Measurements from ENCODE around the gene P3H2.

Gene P3H2

DNA sequence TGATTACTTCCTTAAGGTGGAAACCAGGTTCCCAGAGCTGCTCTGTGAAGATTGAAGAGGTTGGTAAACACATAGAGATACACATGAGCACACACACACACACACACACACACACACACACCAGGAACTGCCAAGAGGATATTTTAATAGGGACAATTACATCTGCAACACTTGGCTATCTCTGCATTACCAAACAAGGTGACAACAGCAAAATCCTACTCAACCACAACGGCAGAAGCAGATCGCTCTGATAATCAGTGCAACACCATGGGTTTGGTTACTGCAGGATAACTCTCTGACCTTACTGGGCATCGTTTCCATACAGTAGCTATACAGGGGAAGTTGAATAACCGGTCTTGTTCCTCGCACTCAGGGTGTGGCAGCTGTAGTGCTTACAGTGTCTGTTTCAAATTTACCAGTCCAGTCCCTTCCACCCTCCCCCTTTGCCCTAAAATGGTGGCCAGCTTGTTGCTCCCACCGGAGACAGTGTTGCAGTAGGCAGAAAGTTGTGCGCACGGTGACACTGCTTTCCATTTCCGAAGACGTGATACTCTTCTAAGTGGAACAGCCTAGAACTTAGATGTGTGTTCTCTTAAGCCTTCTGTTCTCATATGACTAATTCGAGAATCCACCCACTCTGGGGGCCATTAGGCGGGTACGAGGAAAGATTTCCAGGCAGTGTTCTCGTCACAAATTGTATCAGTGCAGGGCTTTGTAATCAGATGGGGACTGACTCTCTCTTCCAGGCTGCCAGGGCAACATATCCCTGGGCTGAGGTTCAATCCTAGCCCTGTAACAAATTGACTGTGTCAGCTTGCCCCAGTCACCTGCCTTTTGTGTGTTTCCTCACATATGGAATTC is 176.2 kb downstream of the P3H2 start:
- no peak for DNase-seq

DNA sequence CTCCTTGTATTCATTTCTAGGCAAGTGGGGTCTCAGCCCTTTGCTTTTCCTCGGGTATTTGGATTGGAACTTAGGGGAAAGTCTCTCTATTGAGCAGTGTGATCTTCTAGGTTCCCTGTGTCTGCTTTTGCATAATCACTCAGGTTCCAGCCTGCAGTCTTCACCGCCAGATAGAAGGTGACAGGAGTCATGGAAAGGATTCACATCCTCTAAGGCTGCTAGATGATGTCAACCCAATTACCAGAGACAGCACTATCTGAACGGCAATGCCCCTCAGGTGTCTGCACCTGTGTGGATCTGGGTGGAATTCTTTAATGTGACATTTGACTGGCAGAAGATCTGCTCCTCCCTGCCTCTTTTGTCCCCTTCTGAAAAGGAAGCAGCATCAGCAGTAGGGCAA is 177.7 kb downstream of the P3H2 start:
- no peak for DNase-seq

DNA sequence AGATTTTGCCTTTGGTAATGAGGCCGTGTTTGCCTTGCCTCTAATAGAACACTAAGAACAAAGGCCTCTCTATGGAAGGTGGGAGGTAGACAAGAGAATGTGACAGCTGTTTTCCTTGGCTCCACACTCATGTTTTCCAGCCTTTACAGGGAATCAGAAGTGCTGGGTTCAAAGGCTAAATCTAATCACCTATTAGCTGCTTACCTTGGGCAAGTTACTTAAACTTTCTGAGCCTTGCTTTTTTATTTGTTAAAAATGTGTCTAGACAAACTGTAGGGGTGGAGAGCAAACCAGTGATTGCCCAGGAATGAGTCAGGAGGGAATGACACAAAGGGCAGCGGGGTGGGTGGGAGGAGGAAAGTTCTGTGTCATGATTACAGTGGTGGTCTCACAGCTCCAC is 179.0 kb downstream of the P3H2 start:
- no peak for DNase-seq

DNA sequence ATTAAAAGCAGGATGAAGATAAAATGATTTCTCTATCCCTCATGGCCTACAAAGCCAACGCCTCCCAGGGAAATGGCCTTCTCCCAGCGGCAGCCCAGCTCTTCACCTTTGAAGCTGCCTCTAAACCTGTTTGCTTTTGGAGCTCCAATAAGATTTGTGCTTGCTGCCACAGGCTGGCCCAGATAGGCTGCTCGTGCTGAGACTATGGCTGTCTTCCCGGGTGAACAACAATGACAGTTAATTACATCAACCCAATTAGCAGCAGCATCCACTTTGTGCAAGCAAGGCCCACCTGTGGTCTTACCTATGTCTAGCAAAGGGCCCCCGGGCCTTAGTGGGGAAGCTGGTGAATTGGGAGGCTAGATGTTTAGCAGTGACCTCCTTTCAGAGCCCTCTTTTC is 179.6 kb downstream of the P3H2 start:
- no peak for DNase-seq

DNA sequence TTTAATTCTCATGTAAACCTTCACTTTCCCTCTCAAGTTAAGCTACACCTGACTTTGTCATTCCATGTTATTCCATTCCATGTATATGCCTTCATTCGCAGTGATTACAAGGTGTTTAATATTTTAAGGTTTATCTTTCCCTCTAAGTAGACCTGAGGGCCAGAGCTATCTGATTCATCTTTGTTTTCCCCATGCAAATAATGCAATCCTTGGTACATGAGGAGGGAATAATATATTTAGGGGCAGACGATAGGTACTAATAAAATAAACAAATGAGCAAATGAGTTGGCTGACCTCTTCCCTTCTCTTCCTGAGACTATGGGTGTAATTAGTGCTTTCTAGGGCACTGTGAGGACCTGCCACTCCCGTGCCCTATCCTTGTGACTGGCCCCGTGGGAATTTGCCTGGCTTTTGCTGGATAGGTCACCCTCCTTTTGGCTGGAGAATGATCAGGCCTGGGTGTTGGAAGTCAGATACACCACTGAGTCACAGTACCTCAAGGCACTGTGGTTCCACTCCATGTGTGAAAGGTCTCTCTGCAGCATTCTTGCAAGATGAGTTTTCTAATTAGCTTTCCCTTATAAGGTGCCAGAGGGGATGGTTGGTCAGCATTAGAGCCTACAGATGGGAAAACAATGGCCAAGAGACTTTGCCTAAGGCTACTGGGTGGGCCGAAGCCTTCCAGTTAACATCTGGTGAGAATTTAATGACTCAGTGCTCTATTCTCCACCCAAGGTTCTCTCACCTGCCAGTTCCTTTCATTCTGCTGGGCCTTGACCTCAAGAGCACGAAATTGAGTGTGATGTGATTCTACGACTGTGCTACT is 183.2 kb downstream of the P3H2 start:
- no peak for DNase-seq

DNA sequence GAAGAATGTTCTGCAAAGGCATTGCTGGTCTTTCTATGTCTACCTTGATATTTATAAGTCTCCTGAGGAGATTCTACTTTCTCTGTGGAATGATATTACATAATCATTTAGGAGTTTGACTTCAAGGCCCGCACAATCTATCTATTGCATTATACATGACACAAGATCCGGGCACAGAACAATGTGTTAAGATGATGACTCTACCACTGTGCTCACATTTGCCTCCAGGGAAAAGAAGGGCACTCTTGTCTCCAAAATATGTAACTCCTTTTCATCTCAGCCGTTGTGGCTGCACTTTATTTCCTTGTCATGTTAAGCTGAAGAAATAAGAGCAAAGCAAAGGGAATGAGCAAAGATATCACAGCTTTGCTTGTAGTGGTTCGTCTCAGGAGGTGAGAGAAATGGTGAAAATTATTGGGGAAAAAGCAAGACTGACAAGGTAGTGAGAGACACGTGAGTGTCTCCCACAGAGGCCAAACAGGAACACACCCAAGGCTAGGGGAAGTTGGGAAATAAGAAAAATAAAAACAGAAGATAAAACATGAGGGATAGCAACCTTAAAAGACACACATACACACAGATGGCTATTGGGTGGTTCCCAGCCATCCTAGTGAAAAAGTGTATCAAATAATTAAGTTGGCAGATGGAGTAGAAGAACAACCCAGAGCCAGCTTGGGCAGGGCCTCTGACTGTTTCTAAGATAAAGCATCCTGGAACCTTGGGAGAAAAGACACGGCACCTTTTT is 184.3 kb downstream of the P3H2 start:
- no peak for DNase-seq

DNA sequence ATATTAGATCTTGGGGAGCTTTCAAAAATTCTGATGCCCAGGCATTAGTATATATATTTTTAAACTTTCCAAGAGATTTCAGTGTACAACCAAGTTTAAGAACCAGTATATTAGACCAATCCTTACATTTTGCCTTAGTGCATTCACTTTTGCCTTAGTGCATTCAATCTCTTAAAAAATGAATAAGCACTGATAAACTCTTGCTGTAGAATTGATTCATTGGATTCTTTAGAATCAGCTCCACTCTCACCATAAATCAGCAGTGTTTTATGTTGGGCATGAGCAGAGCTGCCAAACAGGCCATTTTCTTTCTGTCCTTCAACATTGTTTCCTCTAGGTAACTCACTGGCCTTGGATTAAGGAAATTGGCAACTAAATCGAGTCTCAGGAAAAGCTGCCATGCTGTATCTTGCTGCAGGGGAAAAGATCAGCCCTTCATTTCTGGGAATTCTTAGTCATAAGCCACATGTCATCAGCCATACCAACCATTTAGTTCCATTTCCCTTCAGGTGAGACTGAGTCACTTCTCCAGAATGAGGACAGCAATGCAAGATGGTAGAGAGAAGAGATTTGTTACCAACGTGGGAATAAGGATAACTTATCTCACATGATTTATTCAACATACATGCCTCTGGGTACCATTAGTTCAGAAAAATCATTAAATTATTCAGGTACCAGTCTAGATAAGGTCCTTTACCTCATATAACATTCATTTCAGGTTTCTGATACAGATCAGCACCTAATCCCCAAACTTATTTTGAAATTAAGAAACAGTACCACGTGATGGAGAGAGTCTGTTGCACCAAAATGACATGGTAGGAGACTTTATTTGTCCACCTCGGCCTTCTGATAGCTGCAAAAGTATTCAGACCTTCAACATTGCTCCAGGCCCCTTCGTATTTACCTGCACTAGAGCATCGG is 192.5 kb downstream of the P3H2 start:
- DNase-seq: no peak

DNA sequence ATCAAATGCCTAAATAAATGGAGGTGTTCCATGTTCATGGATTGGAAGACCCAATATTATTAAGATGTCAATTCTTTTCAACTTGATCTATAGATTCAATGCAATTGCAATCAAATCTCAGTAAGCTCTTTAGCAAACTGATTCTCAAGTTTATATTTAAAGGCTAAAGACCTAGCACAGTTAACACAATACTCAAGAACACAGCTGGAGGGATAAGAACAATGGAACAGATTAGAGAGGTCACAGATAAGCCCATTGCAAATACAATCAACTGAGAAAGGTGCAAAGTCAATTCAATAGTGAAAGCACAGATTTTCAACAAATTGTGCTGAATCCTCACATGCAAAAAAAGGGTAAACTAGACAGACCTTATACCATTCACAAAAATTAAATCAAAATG is 198.9 kb downstream of the P3H2 start:
- DNase-seq: no peak

DNA sequence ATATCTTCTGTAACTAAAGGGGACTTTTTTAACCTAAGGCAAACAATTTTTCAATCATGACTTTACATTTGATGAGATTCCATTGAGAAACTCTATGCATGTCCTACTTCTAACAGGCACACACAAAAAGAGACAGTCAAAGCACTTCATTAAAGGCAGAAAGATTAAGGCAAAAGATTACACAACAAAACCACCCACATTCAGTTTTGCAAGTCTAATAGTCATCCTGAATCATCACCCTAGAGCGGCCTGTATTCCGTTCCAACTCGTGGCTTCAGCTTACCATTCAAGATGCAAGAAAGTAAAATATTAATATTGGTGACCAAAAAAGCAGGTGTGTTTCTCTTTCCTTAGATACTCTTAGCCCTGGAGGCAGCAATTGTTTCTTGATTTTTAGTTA is 205.9 kb downstream of the P3H2 start:
- peak; percentile 69 to 73 for DNase-seq

DNA sequence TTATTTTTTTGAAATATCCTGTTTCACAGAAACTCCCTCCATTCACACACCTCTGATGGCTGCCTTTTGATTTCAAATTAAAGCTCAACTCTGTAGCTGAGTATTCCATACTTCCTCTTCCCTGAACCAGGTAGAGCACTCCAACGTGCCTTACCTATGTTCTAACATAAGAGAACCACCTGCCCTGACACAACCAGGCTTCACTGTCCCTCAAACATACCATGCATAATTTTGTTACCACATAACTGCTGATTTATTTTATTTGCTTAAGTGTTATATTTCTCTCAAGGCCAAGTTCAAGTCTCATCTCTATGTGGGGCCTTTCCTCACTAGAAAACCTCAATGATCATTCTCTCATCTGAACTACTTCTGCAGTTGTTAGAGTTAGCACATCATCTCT is 209.7 kb downstream of the P3H2 start:
- DNase-seq: no peak

DNA sequence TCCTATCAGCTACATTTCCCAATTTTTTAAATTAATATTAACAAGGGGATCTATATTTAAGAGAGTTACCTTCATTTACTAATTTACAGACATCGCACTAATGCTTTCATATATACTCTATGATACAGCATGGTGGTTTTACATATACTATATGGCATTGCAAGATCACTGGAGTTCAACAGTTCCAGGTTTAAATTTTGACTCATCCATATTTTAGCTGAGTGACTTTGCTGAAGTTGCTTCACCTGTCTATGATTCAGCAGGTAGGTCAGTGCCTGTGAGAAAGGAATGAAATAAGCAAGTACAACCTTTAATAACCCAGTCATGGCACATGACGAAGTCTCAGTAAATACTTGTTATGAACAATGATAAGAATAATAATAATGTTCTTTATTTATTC is 211.1 kb downstream of the P3H2 start:
- DNase-seq: no peak

DNA sequence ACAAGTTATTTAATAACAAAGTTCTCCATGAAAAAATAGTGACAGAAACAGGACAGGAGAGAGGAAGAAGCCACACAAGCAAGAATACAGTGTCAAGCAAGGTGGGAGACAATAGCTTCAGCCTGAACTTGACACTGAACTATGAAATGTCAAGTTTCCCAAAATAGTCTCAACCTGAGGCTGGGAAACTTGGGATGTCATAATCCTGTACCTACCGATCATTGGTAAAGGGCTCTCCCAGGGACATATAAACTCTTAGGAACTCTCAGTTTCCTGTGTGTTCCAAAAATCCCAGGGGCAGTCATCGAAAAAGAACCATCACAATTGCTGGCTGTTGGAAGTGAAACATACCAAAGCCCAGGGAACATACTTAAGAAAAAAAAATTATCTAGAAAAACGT is 211.6 kb downstream of the P3H2 start:
- no peak for DNase-seq

DNA sequence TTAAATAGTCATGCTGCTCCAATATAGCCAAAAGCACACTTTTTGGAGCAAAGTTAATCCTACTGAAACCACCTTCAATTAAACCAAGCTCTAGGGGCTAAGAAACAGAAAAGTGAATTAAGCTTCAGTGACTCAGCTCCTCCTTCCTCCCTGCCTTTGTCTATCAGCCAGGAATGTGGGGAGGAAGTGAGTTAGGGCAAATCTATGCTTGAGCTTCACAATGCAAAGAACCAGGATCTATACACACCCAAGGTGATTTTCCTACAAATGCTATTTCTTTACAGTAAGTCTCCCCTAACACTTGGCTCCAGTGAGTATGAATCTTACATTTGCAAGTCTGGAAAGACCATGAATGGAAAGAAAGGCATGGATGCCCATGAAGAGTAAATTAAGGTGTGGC is 212.1 kb downstream of the P3H2 start:
- no peak for DNase-seq

DNA sequence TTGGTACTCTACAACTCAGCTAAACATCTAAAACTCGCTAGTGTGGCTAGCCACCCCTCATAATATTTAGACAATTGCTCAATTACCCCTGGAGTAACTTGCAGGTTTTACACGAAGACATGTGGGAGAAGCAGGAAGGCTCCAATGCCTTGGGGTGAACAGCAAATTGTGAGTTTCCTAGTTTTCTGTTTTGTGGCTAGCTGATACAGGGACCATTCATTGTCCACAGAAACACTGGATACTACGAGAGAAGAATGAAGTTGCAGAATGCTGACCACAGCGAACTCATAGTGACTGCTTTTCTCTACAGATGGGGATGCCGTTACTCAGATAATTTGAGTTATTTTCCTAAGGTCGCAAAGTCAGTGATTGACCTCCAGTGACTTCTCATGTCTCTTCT is 212.9 kb downstream of the P3H2 start:
- no peak for DNase-seq

All from inflammatory macrophage (primary cell).